NK-92 (cell line): ENCODE results near the gene NECAB3.

Experiments
- DNase-seq: peaks from one replicate; lab custom pipeline; 2025; ENCODE audit not compliant: unreplicated experiment; lab: John Stamatoyannopoulos, UW

The NECAB3 gene

GRCh38 chr20:33679758-33680485, 5.7 kb upstream of the NECAB3 start:
- no peak for DNase-seq

- no peak for DNase-seq
Measured at GRCh38 chr20:33677991-33678702, 3.9 kb upstream of the NECAB3 start.

GRCh38 chr20:33676652-33677645, 2.7 kb upstream of the NECAB3 start:
- DNase-seq, result no peak

GRCh38 chr20:33676121-33676520, 1.9 kb upstream of the NECAB3 start:
- DNase-seq, result no peak

GRCh38 chr20:33675136-33675959, 1.1 kb upstream of the NECAB3 start:
- no peak for DNase-seq

- DNase-seq, result no peak
Measured at GRCh38 chr20:33673410-33674293, 576 bp downstream of the NECAB3 start.

GRCh38 chr20:33673114-33673409, 1.2 kb downstream of the NECAB3 start:
- no peak for DNase-seq

- no peak for DNase-seq
Measured at GRCh38 chr20:33672426-33673113, 1.7 kb downstream of the NECAB3 start.

- no peak for DNase-seq
Measured at GRCh38 chr20:33671573-33672288, 2.5 kb downstream of the NECAB3 start.

GRCh38 chr20:33670715-33671499, 3.3 kb downstream of the NECAB3 start:
- no peak for DNase-seq

- DNase-seq, result no peak
Measured at GRCh38 chr20:33669873-33670640, 4.2 kb downstream of the NECAB3 start.

- no peak for DNase-seq
Measured at GRCh38 chr20:33669224-33669623, 5.0 kb downstream of the NECAB3 start.

GRCh38 chr20:33668466-33669155, 5.6 kb downstream of the NECAB3 start:
- DNase-seq, result no peak

- DNase-seq, result no peak
Measured at GRCh38 chr20:33667676-33668465, 6.4 kb downstream of the NECAB3 start.

- DNase-seq, result no peak
Measured at GRCh38 chr20:33667245-33667675, 7.0 kb downstream of the NECAB3 start.
